ENCODE data around the gene BICD1. TPM values are rescaled to one million over a fixed set of nuclear protein-coding genes. Genes with fewer than 3 reads are reported as not detected.
A peak's percentile ranks its signal among the peaks of the same experiment; 100 is the strongest.

The BICD1 gene
- total RNA-seq, 1 donor from 2014 or later: 87.9 TPM

DNA sequence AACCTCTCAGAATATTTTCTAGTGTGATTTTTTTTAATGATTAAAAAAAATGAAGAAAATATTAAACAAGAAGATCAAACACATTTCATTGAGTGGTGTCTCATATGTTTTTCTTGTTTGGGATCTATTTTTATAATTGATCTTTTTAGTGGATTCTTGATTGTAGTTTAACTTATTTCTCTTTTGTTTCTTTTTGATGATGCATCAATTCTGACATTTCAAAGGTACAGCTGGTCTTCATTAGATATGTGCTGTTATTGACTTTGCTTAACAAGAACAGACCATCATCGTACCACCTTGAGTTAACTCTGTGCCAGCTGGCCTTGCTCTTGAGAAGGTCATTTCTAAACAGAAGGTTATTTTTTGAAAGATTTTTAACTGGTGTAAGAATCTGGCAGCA lies 246.9 kb downstream of the BICD1 start:
- H3K9me3 Mint-ChIP-seq (ENCODE audit: unreplicated experiment): no peaks in the 10 kb centered on the region
- H3K4me1 Mint-ChIP-seq (ENCODE audit: unreplicated experiment): no peaks in the 10 kb centered on the region
- H3K36me3 Mint-ChIP-seq (ENCODE audit: low read depth, unreplicated experiment): peaks cover 15% of the 10 kb centered on the region
- H3K27ac Mint-ChIP-seq (ENCODE audit: unreplicated experiment): no peak overlapping the region
- H3K27me3 Mint-ChIP-seq (ENCODE audit: unreplicated experiment): no peaks in the 10 kb centered on the region
- DNase-seq (ENCODE audit: low spot score): no peak
- TF ChIP-seq, protein P1, sequence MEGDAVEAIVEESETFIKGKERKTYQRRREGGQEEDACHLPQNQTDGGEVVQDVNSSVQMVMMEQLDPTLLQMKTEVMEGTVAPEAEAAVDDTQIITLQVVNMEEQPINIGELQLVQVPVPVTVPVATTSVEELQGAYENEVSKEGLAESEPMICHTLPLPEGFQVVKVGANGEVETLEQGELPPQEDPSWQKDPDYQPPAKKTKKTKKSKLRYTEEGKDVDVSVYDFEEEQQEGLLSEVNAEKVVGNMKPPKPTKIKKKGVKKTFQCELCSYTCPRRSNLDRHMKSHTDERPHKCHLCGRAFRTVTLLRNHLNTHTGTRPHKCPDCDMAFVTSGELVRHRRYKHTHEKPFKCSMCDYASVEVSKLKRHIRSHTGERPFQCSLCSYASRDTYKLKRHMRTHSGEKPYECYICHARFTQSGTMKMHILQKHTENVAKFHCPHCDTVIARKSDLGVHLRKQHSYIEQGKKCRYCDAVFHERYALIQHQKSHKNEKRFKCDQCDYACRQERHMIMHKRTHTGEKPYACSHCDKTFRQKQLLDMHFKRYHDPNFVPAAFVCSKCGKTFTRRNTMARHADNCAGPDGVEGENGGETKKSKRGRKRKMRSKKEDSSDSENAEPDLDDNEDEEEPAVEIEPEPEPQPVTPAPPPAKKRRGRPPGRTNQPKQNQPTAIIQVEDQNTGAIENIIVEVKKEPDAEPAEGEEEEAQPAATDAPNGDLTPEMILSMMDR (IDR thresholded peaks at IDR 0.05; ENCODE audit: unreplicated experiment): no peak
- H3K4me3 Mint-ChIP-seq (ENCODE audit: unreplicated experiment): no peak overlapping the region

DNA sequence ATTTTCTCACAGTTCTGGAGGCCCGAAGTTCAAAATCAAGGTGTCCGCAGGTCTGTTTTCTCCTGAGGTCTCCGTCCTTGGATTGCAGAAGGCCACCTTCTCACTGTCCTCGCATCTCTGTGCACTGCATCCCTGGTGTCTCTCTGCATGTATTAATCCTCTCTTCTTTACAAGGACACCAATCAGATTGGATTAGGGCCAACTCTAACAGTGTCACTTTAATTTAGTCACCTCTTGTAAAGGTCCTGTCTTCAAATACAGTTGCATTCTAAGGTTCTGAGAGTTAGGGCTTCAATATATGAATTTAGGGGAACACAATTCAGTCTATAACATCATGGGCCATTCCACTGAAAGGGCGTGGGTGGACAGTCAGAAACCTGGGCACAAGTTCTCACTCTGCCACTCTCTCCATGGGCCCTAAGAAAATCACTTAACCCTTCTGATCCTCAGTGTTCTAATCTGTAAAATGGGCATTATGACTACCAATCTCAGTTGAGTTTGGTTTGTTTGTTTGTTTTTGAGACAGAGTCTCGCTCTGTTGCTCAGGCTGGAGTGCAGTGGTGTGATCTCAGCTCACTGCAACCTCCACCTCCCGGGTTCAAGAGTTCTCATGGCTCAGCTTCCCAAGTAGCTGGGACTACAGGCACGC lies 251.1 kb downstream of the BICD1 start:
- TF ChIP-seq, protein P1 (IDR thresholded peaks at IDR 0.05; ENCODE audit: unreplicated experiment): no peak
- peaks cover 6% of the 10 kb centered on the region for H3K36me3 Mint-ChIP-seq (ENCODE audit: low read depth, unreplicated experiment)
- no peak overlapping the region for H3K27ac Mint-ChIP-seq (ENCODE audit: unreplicated experiment)
- no peaks in the 10 kb centered on the region for H3K9me3 Mint-ChIP-seq (ENCODE audit: unreplicated experiment)
- no peak overlapping the region for H3K4me3 Mint-ChIP-seq (ENCODE audit: unreplicated experiment)
- H3K4me1 Mint-ChIP-seq (ENCODE audit: unreplicated experiment): no peaks in the 10 kb centered on the region
- DNase-seq (ENCODE audit: low spot score): no peak
- H3K27me3 Mint-ChIP-seq (ENCODE audit: unreplicated experiment): no peaks in the 10 kb centered on the region

DNA sequence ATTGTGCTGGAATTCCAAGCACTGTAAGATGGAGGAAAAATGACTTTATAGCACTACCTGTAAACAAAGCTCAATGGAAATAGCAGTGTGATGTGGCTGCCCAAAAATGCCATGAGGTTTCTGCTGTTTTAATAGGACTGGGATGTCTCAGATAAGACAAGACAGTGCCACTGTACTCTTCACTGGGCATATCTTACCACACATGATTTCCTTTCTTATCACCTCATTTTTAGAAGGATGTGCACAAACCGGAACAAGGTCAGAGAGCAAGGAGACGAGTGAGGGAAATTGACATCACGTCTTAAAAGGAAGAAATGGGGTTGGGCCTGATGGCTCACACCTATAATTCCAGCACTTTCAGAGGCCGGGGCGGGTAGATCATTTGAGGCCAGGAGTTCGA lies 254.3 kb downstream of the BICD1 start:
- no peaks in the 10 kb centered on the region for H3K27me3 Mint-ChIP-seq (ENCODE audit: unreplicated experiment)
- no peaks in the 10 kb centered on the region for H3K9me3 Mint-ChIP-seq (ENCODE audit: unreplicated experiment)
- TF ChIP-seq, protein P1 (IDR thresholded peaks at IDR 0.05; ENCODE audit: unreplicated experiment): no peak
- no peak overlapping the region for H3K27ac Mint-ChIP-seq (ENCODE audit: unreplicated experiment)
- no peak for DNase-seq (ENCODE audit: low spot score)
- H3K36me3 Mint-ChIP-seq (ENCODE audit: low read depth, unreplicated experiment): peaks cover 6% of the 10 kb centered on the region
- H3K4me3 Mint-ChIP-seq (ENCODE audit: unreplicated experiment): no peak overlapping the region
- H3K4me1 Mint-ChIP-seq (ENCODE audit: unreplicated experiment): no peaks in the 10 kb centered on the region

DNA sequence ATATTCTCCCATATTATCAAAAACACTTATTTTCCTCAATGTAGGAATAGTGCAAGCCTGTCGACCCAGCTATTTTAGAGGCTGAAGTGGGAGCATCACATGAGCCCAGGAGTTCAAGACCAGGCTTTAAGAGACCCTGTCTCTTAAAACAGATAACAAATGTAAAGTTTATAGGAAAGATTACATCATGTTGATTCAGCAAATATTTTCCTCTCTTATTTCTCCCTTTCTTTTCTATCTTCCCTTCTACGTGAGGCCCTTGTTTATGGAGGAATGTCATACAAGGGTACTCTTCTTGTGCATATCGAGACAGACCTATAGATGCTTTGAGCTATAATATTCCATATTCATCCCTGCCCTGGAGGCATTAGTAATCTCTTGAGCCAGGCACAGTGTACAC lies 256.2 kb downstream of the BICD1 start:
- H3K36me3 Mint-ChIP-seq (ENCODE audit: low read depth, unreplicated experiment): peaks cover 3% of the 10 kb centered on the region
- H3K4me3 Mint-ChIP-seq (ENCODE audit: unreplicated experiment): no peak overlapping the region
- DNase-seq (ENCODE audit: low spot score): no peak
- TF ChIP-seq, protein P1 (IDR thresholded peaks at IDR 0.05; ENCODE audit: unreplicated experiment): no peak
- no peaks in the 10 kb centered on the region for H3K4me1 Mint-ChIP-seq (ENCODE audit: unreplicated experiment)
- H3K9me3 Mint-ChIP-seq (ENCODE audit: unreplicated experiment): no peaks in the 10 kb centered on the region
- H3K27me3 Mint-ChIP-seq (ENCODE audit: unreplicated experiment): no peaks in the 10 kb centered on the region
- H3K27ac Mint-ChIP-seq (ENCODE audit: unreplicated experiment): no peak overlapping the region

DNA sequence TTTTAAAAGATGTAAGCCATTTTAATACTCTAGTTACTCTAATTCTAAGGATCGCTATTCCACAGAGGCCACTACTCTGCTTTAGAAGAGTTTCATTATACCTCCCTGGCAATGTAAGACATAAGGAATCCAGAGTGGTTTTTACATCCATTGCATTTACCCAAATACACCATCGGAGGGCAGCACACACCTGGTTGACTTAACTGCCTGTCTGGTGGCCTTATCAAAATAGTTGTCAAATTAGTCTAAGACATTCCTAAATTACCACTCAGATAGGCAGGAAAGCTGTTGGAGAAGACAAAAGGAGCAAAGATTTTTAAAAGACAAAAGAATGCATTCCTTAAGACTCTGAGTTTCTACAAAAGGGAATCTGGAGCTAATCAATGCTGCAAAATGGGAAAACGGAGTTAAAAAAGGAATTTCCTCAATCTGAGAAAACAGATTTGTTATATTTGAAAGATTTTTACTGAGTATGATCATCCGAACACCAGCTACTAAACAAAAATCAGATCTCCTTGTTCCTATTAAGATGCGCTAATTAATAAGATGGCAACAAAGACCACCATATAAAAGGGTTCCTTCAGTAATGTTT lies 258.9 kb downstream of the BICD1 start:
- no peak overlapping the region for H3K4me3 Mint-ChIP-seq (ENCODE audit: unreplicated experiment)
- H3K36me3 Mint-ChIP-seq (ENCODE audit: low read depth, unreplicated experiment): peaks cover 3% of the 10 kb centered on the region
- no peak overlapping the region for H3K27ac Mint-ChIP-seq (ENCODE audit: unreplicated experiment)
- H3K9me3 Mint-ChIP-seq (ENCODE audit: unreplicated experiment): no peaks in the 10 kb centered on the region
- TF ChIP-seq, protein P1 (IDR thresholded peaks at IDR 0.05; ENCODE audit: unreplicated experiment): peak; percentile 79
- DNase-seq (ENCODE audit: low spot score): peak; percentile 62
- H3K27me3 Mint-ChIP-seq (ENCODE audit: unreplicated experiment): no peaks in the 10 kb centered on the region
- no peaks in the 10 kb centered on the region for H3K4me1 Mint-ChIP-seq (ENCODE audit: unreplicated experiment)

Data from endothelial cell (in vitro differentiated cells).